K562 (cell line): ENCODE results near the gene TMPRSS11E. TPM values are rescaled to one million over a fixed set of nuclear protein-coding genes. Genes with fewer than 3 reads are reported as not detected.

Experiments
- ATAC-seq: fragments of 200-7000 bp; cut with Tn5 transposase; 3 replicates; pipeline ENCODE4 v1.9.1; 2020; ENCODE audit warnings: moderate library complexity
- BruUV-seq: library from RNA; stranded (reverse); fragments of 400-500 nt; replicated peaks from 2 replicates; lab custom pipeline; 2021; lab: Mats Ljungman, UMichigan
- CTCF ChIA-PET: fragments of 300-600 bp; formaldehyde crosslinking; extraction: SDS; loops from one replicate; lab custom pipeline; 2021; ENCODE audit warnings: low intra/inter-chr PET ratio; lab: Yijun Ruan, JAX
- POLR2A ChIA-PET: fragments of 300-600, 350-650 bp; sonication (Branson Sonifier 250); formaldehyde crosslinking; extraction: SDS; loops from one replicate; lab custom pipeline; 2021; ENCODE audit warnings: antibody characterized with exemption, inconsistent platforms; lab: Yijun Ruan, JAX
- DNase-seq, 4 experiments: peaks; one replicate each; pipeline versions ENCODE4 v3.0.0 to v3.0.0-alpha.2; 2011 to 2018; ENCODE audit warnings: low spot score in 3 of 4, mixed read lengths in 3 of 4; ENCODE audit errors: extremely low read depth in 1 of 4
- FAIRE-seq: peaks from 2 replicates; lab custom pipeline; 2011; peaks lifted over from hg19 to GRCh38; lab: Jason Lieb, UNC
- H2AFZ ChIP-seq: 2 replicates; pipeline ENCODE4 v1.6.0; 2011; ENCODE audit warnings: low read depth, low read length, control low read depth, inconsistent platforms
- H3K27ac ChIP-seq: fragments of 200-600 bp; 3 replicates; pipeline ENCODE4 v1.8.0; 2011; ENCODE audit warnings: low read depth, mild to moderate bottlenecking, control low read depth, inconsistent platforms, low read length, moderate library complexity, mixed read lengths; ENCODE audit errors: extremely low read depth
- H3K27me3 ChIP-seq, 2 experiments: fragments of 300-600 bp in 1 of 2; 2 replicates in 1 of 2; 3 replicates in 1 of 2; pipeline versions ENCODE4 v1.6.0 to v1.8.0; 2011; ENCODE audit warnings: inconsistent platforms in 2 of 2, low read length in 2 of 2, mild to moderate bottlenecking in 1 of 2, mixed read lengths in 1 of 2, moderate library complexity in 1 of 2; ENCODE audit not compliant: control insufficient read depth in 2 of 2, insufficient read depth in 2 of 2
- H3K36me3 ChIP-seq: fragments of 300-600 bp; 3 replicates; pipeline ENCODE4 v1.8.0; 2011; ENCODE audit warnings: mild to moderate bottlenecking, low read length, inconsistent platforms; ENCODE audit not compliant: control insufficient read depth, insufficient read depth
- H3K4me1 ChIP-seq, 2 experiments: fragments of 200-600 bp in 1 of 2; replicated peaks in 1 of 2; 2 replicates in 1 of 2; 3 replicates in 1 of 2; pipeline versions ENCODE4 v1.5.1 to v1.8.0; 2011; ENCODE audit warnings: inconsistent platforms in 2 of 2, low read length in 2 of 2, mild to moderate bottlenecking in 1 of 2, mixed read lengths in 1 of 2, moderate library complexity in 1 of 2; ENCODE audit not compliant: control insufficient read depth in 2 of 2, insufficient read depth in 2 of 2
- H3K4me2 ChIP-seq: 2 replicates; pipeline ENCODE4 v1.6.1; 2011; ENCODE audit warnings: low read length, control low read depth, inconsistent platforms, mixed read lengths; ENCODE audit not compliant: insufficient read depth
- H3K4me3 ChIP-seq: fragments of 200-600 bp; sonication (generic), shearing (Covaris generic); 2 replicates; pipeline ENCODE4 v1.5.1; 2016; ENCODE audit warnings: control low read depth, inconsistent platforms
- H3K79me2 ChIP-seq: fragments of 200-600 bp; 3 replicates; pipeline ENCODE4 v1.8.0; 2011; ENCODE audit warnings: low read length, inconsistent platforms; ENCODE audit not compliant: control insufficient read depth, insufficient read depth
- H3K9ac ChIP-seq, 2 experiments: 2 replicates each; pipeline versions ENCODE4 v1.6.0 to v1.6.1; 2011; ENCODE audit warnings: low read depth in 2 of 2, low read length in 2 of 2, control low read depth in 1 of 2, inconsistent platforms in 1 of 2, mild to moderate bottlenecking in 1 of 2, mixed read lengths in 1 of 2; ENCODE audit not compliant: insufficient read depth in 1 of 2
- H3K9me1 ChIP-seq: one replicate; pipeline ENCODE4 v1.6.0; 2011; ENCODE audit warnings: inconsistent platforms, mild to moderate bottlenecking, low read length, moderate library complexity; ENCODE audit not compliant: control insufficient read depth, insufficient read depth
- H3K9me3 ChIP-seq: replicated peaks from 2 replicates; pipeline ENCODE4 v1.5.1; 2011; ENCODE audit warnings: low read depth, low read length, inconsistent platforms; ENCODE audit not compliant: control insufficient read depth, insufficient read depth
- H4K20me1 ChIP-seq: replicated peaks from 2 replicates; pipeline ENCODE4 v1.6.1; 2011; ENCODE audit warnings: low read length, inconsistent platforms, mixed read lengths; ENCODE audit not compliant: control insufficient read depth, insufficient read depth
- AFF4 ChIP-seq: sonication (generic); formaldehyde crosslinking; IDR thresholded peaks from 2 replicates; pipeline ENCODE4 v1.8.0; 2023; ENCODE audit warnings: mild to moderate bottlenecking, missing genetic modification reagents
- HDAC2 ChIP-seq: fragments of 450-650 bp; IDR thresholded peaks from 2 replicates; pipeline ENCODE4 v1.6.1; 2016; ENCODE audit warnings: mild to moderate bottlenecking
- HNRNPH1 ChIP-seq: fragments of 200-400 bp; formaldehyde crosslinking; optimal IDR thresholded peaks from 2 replicates; pipeline ENCODE3; 2017; ENCODE audit warnings: low read depth, mild to moderate bottlenecking, low read length, moderate library complexity
- HOXB6 ChIP-seq: fragments of 250-450 bp; sonication (Bioruptor Pico); IDR thresholded peaks from 2 replicates; pipeline ENCODE4 v1.5.1; 2022; ENCODE audit warnings: mild to moderate bottlenecking, borderline replicate concordance
- KLF13 ChIP-seq: fragments of 450-650 bp; IDR thresholded peaks from 2 replicates; pipeline ENCODE4 v1.6.1; 2016; ENCODE audit warnings: missing genetic modification characterization, low read depth, mild to moderate bottlenecking, missing compliant biosample characterization, moderate library complexity, borderline replicate concordance
- NCOA4 ChIP-seq: fragments of 450-650 bp; IDR thresholded peaks from 2 replicates; pipeline ENCODE4 v1.6.1; 2018; ENCODE audit warnings: mild to moderate bottlenecking; ENCODE audit not compliant: partially characterized antibody
- NFIC ChIP-seq: fragments of 450-650 bp; IDR thresholded peaks from 2 replicates; pipeline ENCODE4 v1.6.1; 2017; ENCODE audit warnings: mild to moderate bottlenecking, inconsistent platforms
- PHF21A ChIP-seq: fragments of 450-650 bp; IDR thresholded peaks from 2 replicates; pipeline ENCODE4 v1.6.1; 2017; ENCODE audit warnings: low read depth, borderline replicate concordance
- RUNX1 ChIP-seq: sonication (generic); IDR thresholded peaks from 2 replicates; pipeline ENCODE4 v1.6.1; 2016; ENCODE audit warnings: antibody characterized with exemption, low read depth
- ZNF79 ChIP-seq: fragments of 250-450 bp; sonication (Bioruptor Pico); IDR thresholded peaks from 2 replicates; pipeline ENCODE4 v1.4.0; 2020; ENCODE audit warnings: low read depth, mild to moderate bottlenecking, moderate library complexity
- WGBS: fragments of 100-300 bp; shearing (Covaris generic); methylation state at CpG from one replicate; pipeline ENCODE4 v1.1.6; 2016; ENCODE audit warnings: low coverage, mixed read lengths; ENCODE audit not compliant: insufficient coverage; ENCODE audit errors: missing lambda C conversion rate; 5-methylcytosine and 5-hydroxymethylcytosine counted together
- in situ Hi-C: fragments of 300-500 bp; cut with MboI; formaldehyde crosslinking; loops from 4 replicates; pipeline ENCODE4 v1.15.0; 2018; ENCODE audit warnings: inconsistent platforms, mixed read lengths
- intact Hi-C: fragments of 100-400 bp; cut with micrococcal nuclease; formaldehyde crosslinking; loops from 2 replicates; pipeline ENCODE4 v1.14.2; 2022
- polyA plus RNA-seq, 8 experiments: library from polyadenylated mRNA; depleted of rRNA in 4 of 8; stranded (reverse) in 5 of 8; unstranded in 3 of 8; fragments of >200 nt; fragmentation: Nextera tagmentation in 2 of 8; fragmentation: Illumina TruSeq in 1 of 8; extraction: Ambion mirVana in 2 of 8; extraction: Trizol in 1 of 8; gene quantifications; 2 replicates each; pipeline versions ENCODE4 v1.2.1 to v1.2.3, GENCODE V29; 2011 to 2014; ENCODE audit warnings: inconsistent platforms in 1 of 8, missing spikeins in 1 of 8
- total RNA-seq, 7 experiments: library from RNA; depleted of rRNA in 6 of 7; stranded (reverse); fragments of >200 nt in 6 of 7; fragmentation: Illumina TruSeq in 2 of 7; extraction: Trizol in 2 of 7; gene quantifications; 2 replicates each; pipeline versions ENCODE4 v1.2.1 to v1.2.3, GENCODE V29; 2011 to 2021; ENCODE audit warnings: low replicate concordance in 1 of 7
- TF ChIP-seq, protein P1 (sequence below): fragments of 150-350 bp; IDR thresholded peaks from 2 replicates; pipeline ENCODE4 v1.6.1; 2014; ENCODE audit warnings: low read depth, mild to moderate bottlenecking, low read length, borderline replicate concordance
- TF ChIP-seq, protein P2 (sequence below), 2 experiments: fragments of 450-650 bp in 1 of 2; IDR thresholded peaks; 2 replicates each; pipeline ENCODE4 v1.6.1; 2011 to 2017; ENCODE audit warnings: low read depth in 2 of 2, antibody characterized with exemption in 1 of 2, borderline replicate concordance in 1 of 2, low read length in 1 of 2, mild to moderate bottlenecking in 1 of 2, mixed read lengths in 1 of 2; ENCODE audit not compliant: control insufficient read depth in 1 of 2

TMPRSS11E gene
- total and polyA plus RNA-seq, 9 of the 15 experiments (the other 6 are each of a cell fraction or from before 2014, with no cell fraction given) = not detected

GRCh38 chr4:68499021-68499420 is 51.8 kb downstream of the TMPRSS11E start:
- intact Hi-C loops (loop anchor here (5.0 to 10.0 kb wide), 4 partner anchors 176 to 1383 kb away; partner anchors contain the start of gene UGT2B15), in situ Hi-C loops (no loop called here)
- ChIA-PET POLR2A (no interaction called here), CTCF (interaction anchor here (0.6 kb wide), 1 partner anchor 1956 kb away, joined by 4 read pairs; no protein-coding TSS in a partner anchor)
- WGBS = 17% methylated on average over 4 of the region's 4 CpGs
- FAIRE-seq (no peak), ATAC-seq (no peak), DNase-seq (no peak)
- H3K36me3 ChIP-seq = no peaks in the 10 kb centered on the region
- H3K4me1 ChIP-seq = no peaks in the 10 kb centered on the region
- no peak overlapping the region for H3K4me3 ChIP-seq
- no TSS peak for BruUV-seq
- H4K20me1 ChIP-seq = no peaks in the 10 kb centered on the region
- no peak overlapping the region for H3K4me2 ChIP-seq
- no peaks in the 10 kb centered on the region for H3K79me2 ChIP-seq
- no peak overlapping the region for H3K27ac ChIP-seq
- no peaks in the 10 kb centered on the region for H3K9me1 ChIP-seq
- H2AFZ ChIP-seq = no peak overlapping the region; the same call in 1 of the 2 replicates
- H3K9me3 ChIP-seq = no peaks in the 10 kb centered on the region
- H3K9ac ChIP-seq = no peak overlapping the region
- no peaks in the 10 kb centered on the region for H3K27me3 ChIP-seq
- TF ChIP-seq PHF21A (no peak), HDAC2 (no peak), RUNX1 (no peak), AFF4 (no peak), NFIC (no peak), KLF13 (tag) (no peak), HNRNPH1 (no peak), NCOA4 (no peak), HOXB6 (CRISPR knock-in tag) (no peak), ZNF79 (CRISPR knock-in tag) (no peak)
- TF ChIP-seq, protein P1, sequence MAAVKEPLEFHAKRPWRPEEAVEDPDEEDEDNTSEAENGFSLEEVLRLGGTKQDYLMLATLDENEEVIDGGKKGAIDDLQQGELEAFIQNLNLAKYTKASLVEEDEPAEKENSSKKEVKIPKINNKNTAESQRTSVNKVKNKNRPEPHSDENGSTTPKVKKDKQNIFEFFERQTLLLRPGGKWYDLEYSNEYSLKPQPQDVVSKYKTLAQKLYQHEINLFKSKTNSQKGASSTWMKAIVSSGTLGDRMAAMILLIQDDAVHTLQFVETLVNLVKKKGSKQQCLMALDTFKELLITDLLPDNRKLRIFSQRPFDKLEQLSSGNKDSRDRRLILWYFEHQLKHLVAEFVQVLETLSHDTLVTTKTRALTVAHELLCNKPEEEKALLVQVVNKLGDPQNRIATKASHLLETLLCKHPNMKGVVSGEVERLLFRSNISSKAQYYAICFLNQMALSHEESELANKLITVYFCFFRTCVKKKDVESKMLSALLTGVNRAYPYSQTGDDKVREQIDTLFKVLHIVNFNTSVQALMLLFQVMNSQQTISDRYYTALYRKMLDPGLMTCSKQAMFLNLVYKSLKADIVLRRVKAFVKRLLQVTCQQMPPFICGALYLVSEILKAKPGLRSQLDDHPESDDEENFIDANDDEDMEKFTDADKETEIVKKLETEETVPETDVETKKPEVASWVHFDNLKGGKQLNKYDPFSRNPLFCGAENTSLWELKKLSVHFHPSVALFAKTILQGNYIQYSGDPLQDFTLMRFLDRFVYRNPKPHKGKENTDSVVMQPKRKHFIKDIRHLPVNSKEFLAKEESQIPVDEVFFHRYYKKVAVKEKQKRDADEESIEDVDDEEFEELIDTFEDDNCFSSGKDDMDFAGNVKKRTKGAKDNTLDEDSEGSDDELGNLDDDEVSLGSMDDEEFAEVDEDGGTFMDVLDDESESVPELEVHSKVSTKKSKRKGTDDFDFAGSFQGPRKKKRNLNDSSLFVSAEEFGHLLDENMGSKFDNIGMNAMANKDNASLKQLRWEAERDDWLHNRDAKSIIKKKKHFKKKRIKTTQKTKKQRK = no peak
- TF ChIP-seq, protein P2, sequence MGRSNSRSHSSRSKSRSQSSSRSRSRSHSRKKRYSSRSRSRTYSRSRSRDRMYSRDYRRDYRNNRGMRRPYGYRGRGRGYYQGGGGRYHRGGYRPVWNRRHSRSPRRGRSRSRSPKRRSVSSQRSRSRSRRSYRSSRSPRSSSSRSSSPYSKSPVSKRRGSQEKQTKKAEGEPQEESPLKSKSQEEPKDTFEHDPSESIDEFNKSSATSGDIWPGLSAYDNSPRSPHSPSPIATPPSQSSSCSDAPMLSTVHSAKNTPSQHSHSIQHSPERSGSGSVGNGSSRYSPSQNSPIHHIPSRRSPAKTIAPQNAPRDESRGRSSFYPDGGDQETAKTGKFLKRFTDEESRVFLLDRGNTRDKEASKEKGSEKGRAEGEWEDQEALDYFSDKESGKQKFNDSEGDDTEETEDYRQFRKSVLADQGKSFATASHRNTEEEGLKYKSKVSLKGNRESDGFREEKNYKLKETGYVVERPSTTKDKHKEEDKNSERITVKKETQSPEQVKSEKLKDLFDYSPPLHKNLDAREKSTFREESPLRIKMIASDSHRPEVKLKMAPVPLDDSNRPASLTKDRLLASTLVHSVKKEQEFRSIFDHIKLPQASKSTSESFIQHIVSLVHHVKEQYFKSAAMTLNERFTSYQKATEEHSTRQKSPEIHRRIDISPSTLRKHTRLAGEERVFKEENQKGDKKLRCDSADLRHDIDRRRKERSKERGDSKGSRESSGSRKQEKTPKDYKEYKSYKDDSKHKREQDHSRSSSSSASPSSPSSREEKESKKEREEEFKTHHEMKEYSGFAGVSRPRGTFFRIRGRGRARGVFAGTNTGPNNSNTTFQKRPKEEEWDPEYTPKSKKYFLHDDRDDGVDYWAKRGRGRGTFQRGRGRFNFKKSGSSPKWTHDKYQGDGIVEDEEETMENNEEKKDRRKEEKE (IDR thresholded peaks at IDR 0.05; ENCODE audit: borderline replicate concordance in 1 of 2, control insufficient read depth in 1 of 2, low read depth in 2 of 2, low read length in 1 of 2) = no peak
